Upper lobe of right lung (tissue), 1 donor: ENCODE results near the gene TPST1. TPM values are rescaled to one million over a fixed set of nuclear protein-coding genes. Genes with fewer than 3 reads are reported as not detected.
A peak's percentile ranks its signal among the peaks of the same experiment; 100 is the strongest.

ENCODE experiments used
- ATAC-seq: fragments of 200-7000 bp; cut with Tn5 transposase; one replicate; pipeline ENCODE4 v1.9.1; 2020; ENCODE audit warnings: mild to moderate bottlenecking, moderate library complexity
- DNase-seq: peaks from one replicate; pipeline ENCODE4 v3.0.0-alpha.2; 2020
- H3K27ac ChIP-seq: fragments of 200-600 bp; one replicate; pipeline ENCODE4 v1.8.0; 2022
- H3K27me3 ChIP-seq: fragments of 200-600 bp; one replicate; pipeline ENCODE4 v1.8.0; 2022; ENCODE audit warnings: mild to moderate bottlenecking
- H3K36me3 ChIP-seq: fragments of 200-600 bp; one replicate; pipeline ENCODE4 v1.8.0; 2022
- H3K4me1 ChIP-seq: fragments of 200-600 bp; one replicate; pipeline ENCODE4 v1.8.0; 2022
- H3K4me3 ChIP-seq: fragments of 200-600 bp; one replicate; pipeline ENCODE4 v1.8.0; 2022; ENCODE audit warnings: mild to moderate bottlenecking
- H3K9me3 ChIP-seq: fragments of 200-600 bp; one replicate; pipeline ENCODE4 v1.8.0; 2022
- intact Hi-C: fragments of 100-400 bp; cut with DNase I; formaldehyde crosslinking; loops from one replicate; pipeline ENCODE4 v1.11.0; 2022
- total RNA-seq: library from RNA; stranded (reverse); fragmentation: NEBNext Ultra II Directional; extraction: Animal tissue kit (Norgen Biotek cat#: 25700); gene quantifications from one replicate; pipeline ENCODE4 v1.2.1, GENCODE V29; 2021
- TF ChIP-seq, protein P1 (sequence below): fragments of 200-600 bp; IDR thresholded peaks from one replicate; pipeline ENCODE4 v1.8.0; 2022; ENCODE audit warnings: antibody characterized with exemption
- donor health status: DM: no; HTN: yes; CAD: no; lungs with severe emphysema.

The TPST1 gene
- total RNA-seq, 1 donor from 2014 or later, result 20.1 TPM

DNA sequence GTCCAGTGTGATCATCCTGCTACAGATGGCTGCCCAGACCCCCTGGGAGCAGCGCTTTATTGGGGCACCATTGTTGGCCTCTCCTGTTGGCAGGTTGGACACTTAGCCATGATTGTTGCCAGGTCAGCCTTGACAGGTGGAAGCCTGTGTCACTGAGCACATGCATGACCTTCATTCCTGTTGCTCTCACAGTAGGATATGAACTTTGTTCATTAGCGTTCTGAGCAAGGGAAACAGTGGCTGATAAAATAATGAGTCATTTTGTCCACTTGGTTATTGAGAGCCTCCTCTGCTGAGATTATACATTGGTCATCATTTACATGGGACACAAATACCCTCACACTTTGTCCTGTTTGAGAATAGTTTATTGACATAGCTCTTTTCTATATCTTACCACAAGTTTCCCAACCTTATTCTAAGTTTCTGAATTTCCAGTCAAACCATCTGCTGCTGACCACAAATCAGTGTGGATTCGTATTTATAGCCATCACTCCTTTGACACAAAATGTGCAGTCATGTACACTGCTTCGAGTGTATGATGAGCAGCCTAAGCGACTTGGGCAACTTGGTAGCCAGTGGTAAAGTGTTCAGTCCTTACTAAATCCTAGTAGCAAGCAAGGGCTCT lies 102.6 kb downstream of the TPST1 start:
- DNase-seq, result no peak
- no peak overlapping the region for H3K4me3 ChIP-seq
- no peaks in the 10 kb centered on the region for H3K27me3 ChIP-seq
- no peaks in the 10 kb centered on the region for H3K9me3 ChIP-seq
- TF ChIP-seq, protein P1, sequence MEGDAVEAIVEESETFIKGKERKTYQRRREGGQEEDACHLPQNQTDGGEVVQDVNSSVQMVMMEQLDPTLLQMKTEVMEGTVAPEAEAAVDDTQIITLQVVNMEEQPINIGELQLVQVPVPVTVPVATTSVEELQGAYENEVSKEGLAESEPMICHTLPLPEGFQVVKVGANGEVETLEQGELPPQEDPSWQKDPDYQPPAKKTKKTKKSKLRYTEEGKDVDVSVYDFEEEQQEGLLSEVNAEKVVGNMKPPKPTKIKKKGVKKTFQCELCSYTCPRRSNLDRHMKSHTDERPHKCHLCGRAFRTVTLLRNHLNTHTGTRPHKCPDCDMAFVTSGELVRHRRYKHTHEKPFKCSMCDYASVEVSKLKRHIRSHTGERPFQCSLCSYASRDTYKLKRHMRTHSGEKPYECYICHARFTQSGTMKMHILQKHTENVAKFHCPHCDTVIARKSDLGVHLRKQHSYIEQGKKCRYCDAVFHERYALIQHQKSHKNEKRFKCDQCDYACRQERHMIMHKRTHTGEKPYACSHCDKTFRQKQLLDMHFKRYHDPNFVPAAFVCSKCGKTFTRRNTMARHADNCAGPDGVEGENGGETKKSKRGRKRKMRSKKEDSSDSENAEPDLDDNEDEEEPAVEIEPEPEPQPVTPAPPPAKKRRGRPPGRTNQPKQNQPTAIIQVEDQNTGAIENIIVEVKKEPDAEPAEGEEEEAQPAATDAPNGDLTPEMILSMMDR, result no peak
- no peak for ATAC-seq
- peaks cover 6% of the 10 kb centered on the region for H3K4me1 ChIP-seq
- no peaks in the 10 kb centered on the region for H3K36me3 ChIP-seq
- no peak overlapping the region for H3K27ac ChIP-seq
- intact Hi-C loops, result no loop called here

DNA sequence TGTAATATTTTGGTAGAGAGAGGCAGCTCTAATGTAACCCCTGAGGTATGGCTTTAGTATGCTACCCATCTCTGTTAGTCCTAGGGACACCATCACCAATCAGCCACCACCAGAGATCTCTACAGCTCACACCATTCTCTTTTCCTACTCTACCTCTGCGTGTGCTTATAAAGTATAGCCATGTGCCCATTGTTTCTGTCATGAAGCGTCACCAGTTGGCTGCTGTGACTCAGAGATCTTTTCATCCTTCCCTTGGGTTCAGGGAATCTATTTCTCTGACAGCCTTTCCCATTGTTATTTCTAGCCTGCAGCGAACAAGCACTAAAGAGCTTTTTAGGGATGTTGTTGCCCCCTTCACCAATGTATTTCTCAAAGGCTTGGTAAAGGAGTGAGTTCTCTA lies 103.3 kb downstream of the TPST1 start:
- no peak for DNase-seq
- no peak for ATAC-seq
- Histone ChIP-seq H3K4me3 (no peak overlapping the region), H3K36me3 (no peaks in the 10 kb centered on the region), H3K27me3 (no peaks in the 10 kb centered on the region), H3K9me3 (no peaks in the 10 kb centered on the region), H3K4me1 (peaks cover 6% of the 10 kb centered on the region), H3K27ac (no peak overlapping the region)
- TF ChIP-seq, protein P1, result no peak
- intact Hi-C loops, result no loop called here

DNA sequence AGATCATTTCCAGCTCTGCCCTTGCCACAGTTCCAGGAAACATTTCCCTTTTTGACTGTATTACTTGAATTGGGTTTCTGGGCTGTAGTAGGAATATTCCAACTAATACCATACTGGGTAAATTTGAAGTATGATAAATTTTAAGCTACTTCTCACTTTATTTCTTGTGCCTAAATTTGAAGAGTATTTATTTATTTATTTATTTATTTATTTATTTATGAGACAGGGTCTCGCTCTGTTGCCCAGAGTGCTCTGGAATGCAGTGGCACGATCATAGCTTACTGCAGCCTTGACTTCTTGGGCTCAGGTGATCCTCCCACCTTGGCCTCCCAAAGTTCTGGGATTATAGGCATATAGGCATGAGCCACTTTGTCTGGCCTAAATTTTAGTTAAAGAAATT lies 105.5 kb downstream of the TPST1 start:
- Histone ChIP-seq H3K36me3 (no peaks in the 10 kb centered on the region), H3K27me3 (no peaks in the 10 kb centered on the region), H3K4me1 (peaks cover 6% of the 10 kb centered on the region), H3K9me3 (no peaks in the 10 kb centered on the region), H3K27ac (no peak overlapping the region), H3K4me3 (no peak overlapping the region)
- no peak for ATAC-seq
- no peak for DNase-seq
- intact Hi-C loops, result no loop called here
- TF ChIP-seq, protein P1, result no peak

DNA sequence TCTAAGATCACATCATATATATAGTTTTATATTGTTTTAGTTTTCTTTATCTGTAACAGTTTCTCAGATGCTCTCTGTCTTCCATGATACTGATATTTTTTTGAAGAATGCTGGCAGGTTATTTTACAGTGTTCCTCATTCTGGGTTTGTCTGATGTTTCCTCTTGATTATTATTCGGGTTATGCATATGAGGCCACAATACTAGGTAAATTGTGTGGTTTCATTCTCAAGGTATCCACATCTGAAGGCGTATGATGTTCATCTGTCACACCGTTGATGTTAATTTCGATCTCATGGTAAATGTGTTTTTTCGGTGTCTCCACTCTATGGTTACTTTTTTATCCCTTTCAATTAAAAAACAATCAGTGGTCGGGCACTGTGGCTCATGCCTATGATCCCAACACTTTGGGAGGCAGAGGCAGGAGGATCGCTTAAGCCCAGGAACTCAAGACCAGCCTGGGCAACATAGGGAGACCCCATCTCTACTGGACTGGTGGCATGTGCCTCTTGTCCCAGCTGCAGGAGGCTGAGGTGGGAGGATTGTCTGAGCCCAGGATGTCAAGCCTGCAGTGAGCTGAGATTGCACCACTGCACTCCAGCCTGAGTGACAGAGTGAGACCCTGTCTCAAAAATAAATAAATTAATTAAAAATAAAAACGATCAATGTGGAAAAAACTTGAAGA lies 108.9 kb downstream of the TPST1 start:
- H3K4me3 ChIP-seq, result no peak overlapping the region
- H3K4me1 ChIP-seq, result no peaks in the 10 kb centered on the region
- no peaks in the 10 kb centered on the region for H3K9me3 ChIP-seq
- H3K27me3 ChIP-seq, result no peaks in the 10 kb centered on the region
- intact Hi-C loops, result no loop called here
- H3K27ac ChIP-seq, result no peak overlapping the region
- ATAC-seq (no peak), DNase-seq (no peak)
- no peaks in the 10 kb centered on the region for H3K36me3 ChIP-seq
- TF ChIP-seq, protein P1, result no peak

DNA sequence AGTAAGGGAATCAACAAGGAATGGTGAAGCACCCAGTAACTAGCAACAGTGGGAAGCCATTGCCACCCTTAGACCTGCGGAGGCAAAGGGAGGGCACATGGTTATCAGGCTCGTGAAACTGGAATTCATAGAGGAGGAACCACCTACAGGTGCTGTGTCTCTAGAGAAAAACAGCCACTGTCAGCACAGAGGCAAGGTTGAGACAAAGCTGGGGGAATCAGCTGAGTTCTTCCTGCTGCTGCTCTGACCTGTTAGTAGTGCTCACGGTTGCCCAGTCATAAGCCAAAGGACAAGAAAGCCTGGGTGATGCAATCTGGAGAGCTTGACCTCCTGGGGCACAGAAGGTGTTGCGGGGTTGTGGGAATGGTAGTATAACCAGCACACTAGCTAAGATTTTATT lies 110.1 kb downstream of the TPST1 start:
- Histone ChIP-seq H3K9me3 (no peaks in the 10 kb centered on the region), H3K27me3 (no peaks in the 10 kb centered on the region), H3K4me1 (no peaks in the 10 kb centered on the region), H3K27ac (no peak overlapping the region), H3K4me3 (no peak overlapping the region), H3K36me3 (no peaks in the 10 kb centered on the region)
- TF ChIP-seq, protein P1, result no peak
- no peak for DNase-seq
- peak; percentile 37 for ATAC-seq
- intact Hi-C loops, result no loop called here
